Activated naive CD4-positive, alpha-beta T cell treated with anti-CD3 and anti-CD28 coated beads, Interleukin-2, amount 10 ng/mL, durations not matched to agents 7 days and 5 days (primary cell): ENCODE data around the gene OR6K2.

ENCODE experiments used
- CTCF ChIA-PET: fragments of 350-600 bp; sonication (Branson Sonifier 250); formaldehyde crosslinking; loops from one replicate; lab custom pipeline; 2021; ENCODE audit warnings: antibody characterized with exemption; lab: Charles Lee
- DNase-seq: peaks from one replicate; pipeline ENCODE4 v3.0.0-alpha.2; 2020
- H3K27ac Mint-ChIP-seq: one replicate; pipeline ENCODE4 v1.8.0; 2021; ENCODE audit warnings: mild to moderate bottlenecking, moderate library complexity, mixed read lengths
- H3K27me3 Mint-ChIP-seq: one replicate; pipeline ENCODE4 v1.8.0; 2021; ENCODE audit warnings: mild to moderate bottlenecking, mixed read lengths
- H3K36me3 Mint-ChIP-seq: one replicate; pipeline ENCODE4 v1.8.0; 2021; ENCODE audit warnings: mixed read lengths
- H3K4me1 Mint-ChIP-seq: one replicate; pipeline ENCODE4 v1.8.0; 2021; ENCODE audit warnings: mixed read lengths
- H3K4me3 Mint-ChIP-seq: one replicate; pipeline ENCODE4 v1.8.0; 2021; ENCODE audit warnings: mild to moderate bottlenecking, moderate library complexity, mixed read lengths
- H3K9me3 Mint-ChIP-seq: one replicate; pipeline ENCODE4 v1.8.0; 2021; ENCODE audit warnings: mixed read lengths

Gene OR6K2, protein sequence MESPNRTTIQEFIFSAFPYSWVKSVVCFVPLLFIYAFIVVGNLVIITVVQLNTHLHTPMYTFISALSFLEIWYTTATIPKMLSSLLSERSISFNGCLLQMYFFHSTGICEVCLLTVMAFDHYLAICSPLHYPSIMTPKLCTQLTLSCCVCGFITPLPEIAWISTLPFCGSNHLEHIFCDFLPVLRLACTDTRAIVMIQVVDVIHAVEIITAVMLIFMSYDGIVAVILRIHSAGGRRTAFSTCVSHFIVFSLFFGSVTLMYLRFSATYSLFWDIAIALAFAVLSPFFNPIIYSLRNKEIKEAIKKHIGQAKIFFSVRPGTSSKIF

DNA sequence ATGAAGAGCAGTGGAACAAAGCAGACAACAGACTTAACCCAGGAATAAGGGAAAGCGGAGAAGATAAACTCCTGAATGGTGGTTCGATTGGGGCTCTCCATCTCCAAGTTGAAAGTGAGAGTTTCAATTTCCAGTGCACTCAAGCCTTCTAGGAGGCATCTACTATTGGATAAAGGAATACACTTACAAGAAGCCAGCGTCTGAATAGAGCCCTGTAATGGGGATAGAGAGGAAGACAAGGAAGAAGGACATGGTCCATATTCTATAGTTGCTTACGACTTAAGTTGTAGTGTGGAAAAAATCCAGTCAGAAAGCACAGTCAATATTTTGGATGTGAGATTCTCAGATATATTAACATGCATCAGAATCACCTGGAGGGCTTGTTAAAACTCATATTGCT is at the start of gene OR6K2:
Gene OR6K2 (minus strand): TSS at position 101 of the 400 bp plus-strand sequence. CDS start 0 bp downstream, at position 101.
- Mint-ChIP-seq H3K4me3 (no peak within 1 kb of the TSS), H3K9me3 (no peaks in the 10 kb centered on the region), H3K27ac (no peak within 1 kb of the TSS), H3K27me3 (no peaks in the 10 kb centered on the region), H3K36me3 (no peaks in the 10 kb centered on the region), H3K4me1 (no peaks in the 10 kb centered on the region)
- CTCF ChIA-PET = no interaction called here
- DNase-seq = no peak

DNA sequence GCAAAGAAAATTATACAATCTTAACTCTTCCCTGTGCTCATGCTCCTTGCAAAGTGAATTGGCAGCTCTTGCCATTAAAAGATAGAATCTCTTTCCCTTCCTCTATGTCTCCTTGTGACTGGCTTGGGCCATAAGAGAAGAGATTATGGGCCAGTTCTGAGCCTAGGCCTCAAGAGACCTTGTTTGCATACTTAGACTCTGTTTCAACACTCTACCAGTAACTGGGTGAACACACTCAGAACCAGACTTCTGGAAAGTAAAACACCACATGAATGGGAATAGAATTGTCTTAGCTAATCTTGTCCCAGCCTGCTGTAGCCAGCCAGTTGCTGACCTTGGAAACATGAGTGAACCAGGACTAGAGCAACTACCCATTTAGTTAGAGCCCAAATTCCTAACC is 35.4 kb upstream of the OR6K2 start:
- Mint-ChIP-seq H3K27me3 (peaks cover 18% of the 10 kb centered on the region), H3K36me3 (no peaks in the 10 kb centered on the region), H3K27ac (no peak overlapping the region), H3K4me3 (no peak overlapping the region), H3K4me1 (no peaks in the 10 kb centered on the region), H3K9me3 (no peaks in the 10 kb centered on the region)
- DNase-seq = no peak
- CTCF ChIA-PET = no interaction called here

DNA sequence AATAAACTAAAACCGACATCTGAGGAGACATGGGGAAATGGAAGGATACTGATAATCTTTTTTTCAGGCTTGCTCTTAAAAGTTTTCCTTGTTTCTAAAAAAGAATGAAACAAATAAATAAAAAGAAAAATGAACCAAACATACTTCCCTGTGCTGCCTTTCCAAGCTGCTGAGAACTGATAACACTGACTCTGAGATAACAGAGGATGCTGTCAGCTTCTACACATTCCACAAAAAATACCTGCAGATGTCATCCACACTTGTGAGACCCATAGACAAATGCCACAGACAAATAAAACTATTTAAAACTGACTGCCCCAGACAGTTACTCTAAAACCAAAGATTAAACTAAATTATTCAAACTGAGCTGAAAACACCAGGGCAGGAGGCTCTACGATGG is 32.1 kb upstream of the OR6K2 start:
- Mint-ChIP-seq H3K27ac (no peak overlapping the region), H3K9me3 (no peaks in the 10 kb centered on the region), H3K36me3 (no peaks in the 10 kb centered on the region), H3K4me1 (no peaks in the 10 kb centered on the region), H3K4me3 (no peak overlapping the region), H3K27me3 (peaks cover 7% of the 10 kb centered on the region)
- CTCF ChIA-PET = no interaction called here
- no peak for DNase-seq

DNA sequence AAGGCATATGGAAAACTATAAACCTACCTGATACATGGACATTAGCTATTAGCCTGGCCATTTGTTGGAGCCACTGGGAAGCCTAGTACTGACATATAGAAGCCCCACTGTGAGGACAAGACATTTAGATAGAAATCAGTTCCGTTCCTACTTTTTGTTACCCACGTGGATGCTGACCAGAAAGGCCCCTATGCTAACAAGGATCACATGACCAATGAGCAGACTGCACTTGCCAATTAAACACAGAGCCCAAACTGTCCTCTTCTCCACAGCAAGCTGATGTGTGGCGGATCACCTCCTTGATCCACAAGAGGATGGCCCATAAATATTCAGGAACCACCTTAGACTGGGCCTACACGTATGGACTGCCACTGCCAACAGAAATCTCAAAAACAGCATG is 31.3 kb upstream of the OR6K2 start:
- no peak overlapping the region for H3K27ac Mint-ChIP-seq
- CTCF ChIA-PET = no interaction called here
- no peaks in the 10 kb centered on the region for H3K4me1 Mint-ChIP-seq
- H3K27me3 Mint-ChIP-seq = peaks cover 7% of the 10 kb centered on the region
- H3K9me3 Mint-ChIP-seq = no peaks in the 10 kb centered on the region
- no peaks in the 10 kb centered on the region for H3K36me3 Mint-ChIP-seq
- DNase-seq = no peak
- no peak overlapping the region for H3K4me3 Mint-ChIP-seq

DNA sequence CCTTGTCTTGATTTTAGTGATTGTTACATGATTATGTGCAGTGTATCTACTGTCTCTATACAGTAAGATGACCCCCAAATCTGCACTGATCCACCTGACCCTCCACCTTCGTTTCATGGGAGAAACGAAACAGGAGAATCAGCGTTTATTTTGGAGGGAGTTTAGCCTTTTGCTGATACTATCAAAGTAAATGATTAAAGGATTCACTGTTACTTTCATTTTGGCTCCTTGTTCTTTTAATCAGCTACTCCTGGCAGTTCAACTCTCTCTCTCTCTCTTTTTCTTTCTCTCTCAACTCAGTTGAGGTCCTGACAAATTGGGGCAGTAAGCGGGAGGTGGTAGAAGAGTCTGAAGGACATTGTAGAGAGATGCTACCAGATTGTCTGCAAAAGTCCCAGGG is 30.0 kb upstream of the OR6K2 start:
- Mint-ChIP-seq H3K36me3 (no peaks in the 10 kb centered on the region), H3K9me3 (no peaks in the 10 kb centered on the region), H3K4me3 (no peak overlapping the region), H3K27ac (no peak overlapping the region), H3K4me1 (no peaks in the 10 kb centered on the region), H3K27me3 (peaks cover 7% of the 10 kb centered on the region)
- CTCF ChIA-PET = interaction anchor here (0.7 kb wide), 1 partner anchor 253 kb away, joined by 3 read pairs; no protein-coding TSS in a partner anchor
- no peak for DNase-seq

DNA sequence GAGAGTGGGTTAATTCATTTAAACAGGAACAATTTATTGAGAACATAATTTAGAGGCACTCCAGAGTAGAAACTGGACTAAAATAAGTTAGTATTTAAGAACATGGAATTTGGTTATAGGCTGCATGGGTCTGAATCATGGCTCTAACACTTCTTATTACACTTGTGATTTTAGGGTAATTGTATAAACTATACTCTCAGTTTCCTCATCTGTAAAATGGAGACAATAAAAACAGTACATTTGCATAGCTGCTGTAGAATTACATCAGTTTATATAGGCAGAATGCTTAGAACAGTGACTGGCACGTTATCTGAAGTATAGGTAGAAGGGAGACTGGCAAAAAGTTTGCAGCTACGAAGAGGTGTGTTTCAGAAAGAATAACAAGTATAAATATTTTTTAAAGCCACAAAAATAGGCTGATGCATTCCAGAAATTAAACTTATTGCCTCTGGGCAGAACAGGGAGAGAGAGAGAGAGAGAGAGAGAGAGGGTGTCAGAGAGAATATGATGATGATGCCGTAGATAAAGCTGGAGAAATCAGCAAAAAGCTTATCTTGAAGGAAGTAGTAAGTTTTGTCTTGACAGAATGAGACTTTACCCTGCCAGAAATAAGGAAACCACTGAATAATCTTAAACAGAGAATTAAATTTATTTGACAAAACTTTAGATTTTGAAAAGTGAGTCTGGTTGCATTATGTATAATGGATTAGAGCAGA is 28.2 kb upstream of the OR6K2 start:
- CTCF ChIA-PET = no interaction called here
- H3K9me3 Mint-ChIP-seq = no peaks in the 10 kb centered on the region
- H3K4me3 Mint-ChIP-seq = no peak overlapping the region
- no peaks in the 10 kb centered on the region for H3K4me1 Mint-ChIP-seq
- DNase-seq = no peak
- H3K36me3 Mint-ChIP-seq = no peaks in the 10 kb centered on the region
- H3K27ac Mint-ChIP-seq = no peak overlapping the region
- peaks cover 11% of the 10 kb centered on the region for H3K27me3 Mint-ChIP-seq

DNA sequence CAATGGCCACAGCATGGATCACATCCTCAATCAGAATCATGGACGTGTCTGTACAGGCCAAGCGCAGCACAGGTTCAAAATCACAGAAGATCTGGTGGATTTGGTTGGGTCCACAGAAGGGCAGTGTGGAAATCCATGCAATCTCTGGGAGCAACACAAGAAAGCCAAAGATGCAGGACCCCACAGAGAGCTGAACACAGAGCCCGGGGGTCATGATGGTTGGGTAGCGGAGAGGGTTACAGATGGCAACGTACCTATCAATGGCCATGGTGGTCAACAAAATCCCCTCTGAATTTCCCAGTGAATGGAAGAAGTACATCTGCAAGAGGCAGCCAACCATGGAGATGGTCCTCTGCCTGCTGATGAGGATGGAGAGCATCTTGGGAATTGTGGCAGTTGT is 24.0 kb upstream of the OR6K2 start:
- peaks cover 7% of the 10 kb centered on the region for H3K27me3 Mint-ChIP-seq
- no peaks in the 10 kb centered on the region for H3K36me3 Mint-ChIP-seq
- H3K27ac Mint-ChIP-seq = no peak overlapping the region
- no peak for DNase-seq
- H3K9me3 Mint-ChIP-seq = no peaks in the 10 kb centered on the region
- H3K4me3 Mint-ChIP-seq = no peak overlapping the region
- CTCF ChIA-PET = no interaction called here
- no peaks in the 10 kb centered on the region for H3K4me1 Mint-ChIP-seq

DNA sequence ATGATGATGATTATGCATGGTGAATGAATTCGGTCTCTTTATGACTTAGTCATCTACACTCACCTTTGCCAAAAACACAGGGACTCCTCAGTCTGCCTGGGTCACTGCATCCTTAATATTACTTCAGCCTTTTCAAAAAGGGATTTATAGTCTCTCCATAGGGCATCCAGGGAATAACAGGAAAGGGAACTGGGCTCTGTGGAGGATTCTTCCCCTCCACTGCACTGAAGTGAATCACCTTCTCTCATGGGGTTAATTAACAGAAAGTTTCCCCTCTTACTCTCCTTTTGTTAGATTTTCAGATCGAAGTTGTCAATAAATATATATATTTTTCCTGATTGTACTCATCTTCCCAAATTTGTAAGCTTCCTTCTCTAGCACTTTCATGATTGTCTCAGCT is 20.2 kb upstream of the OR6K2 start, which contains the start of gene OR6K3:
Gene OR6K3 (minus strand): TSS at position 101 of the 400 bp plus-strand sequence. CDS start 2,605 bp downstream, outside the sequence.
- CTCF ChIA-PET = no interaction called here
- DNase-seq = no peak
- H3K27ac Mint-ChIP-seq = no peak within 1 kb of the TSS
- no peaks in the 10 kb centered on the region for H3K36me3 Mint-ChIP-seq
- no peak within 1 kb of the TSS for H3K4me3 Mint-ChIP-seq
- no peaks in the 10 kb centered on the region for H3K9me3 Mint-ChIP-seq
- no peaks in the 10 kb centered on the region for H3K4me1 Mint-ChIP-seq
- H3K27me3 Mint-ChIP-seq = peaks cover 11% of the 10 kb centered on the region

DNA sequence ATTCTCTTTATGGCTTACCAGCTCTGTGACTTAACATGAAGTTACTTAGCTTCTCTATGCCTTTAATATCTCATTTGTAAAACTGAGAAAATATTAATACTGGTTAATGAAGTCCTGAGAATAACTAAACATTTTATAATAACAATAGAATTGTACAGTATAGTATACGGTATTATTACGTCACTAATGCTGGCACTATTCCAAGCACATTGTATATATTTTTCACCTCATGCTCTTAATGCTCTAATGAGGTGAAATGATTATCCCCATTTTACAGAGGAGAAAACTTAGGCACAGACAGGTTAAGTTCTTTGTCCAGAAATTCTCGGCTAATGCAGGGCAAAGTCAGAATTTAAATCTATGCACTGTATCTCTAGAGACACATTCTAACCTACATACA is 19.2 kb upstream of the OR6K2 start:
- Mint-ChIP-seq H3K9me3 (no peaks in the 10 kb centered on the region), H3K4me3 (no peak overlapping the region), H3K27me3 (peaks cover 11% of the 10 kb centered on the region), H3K4me1 (no peaks in the 10 kb centered on the region), H3K27ac (no peak overlapping the region), H3K36me3 (no peaks in the 10 kb centered on the region)
- CTCF ChIA-PET = no interaction called here
- no peak for DNase-seq

DNA sequence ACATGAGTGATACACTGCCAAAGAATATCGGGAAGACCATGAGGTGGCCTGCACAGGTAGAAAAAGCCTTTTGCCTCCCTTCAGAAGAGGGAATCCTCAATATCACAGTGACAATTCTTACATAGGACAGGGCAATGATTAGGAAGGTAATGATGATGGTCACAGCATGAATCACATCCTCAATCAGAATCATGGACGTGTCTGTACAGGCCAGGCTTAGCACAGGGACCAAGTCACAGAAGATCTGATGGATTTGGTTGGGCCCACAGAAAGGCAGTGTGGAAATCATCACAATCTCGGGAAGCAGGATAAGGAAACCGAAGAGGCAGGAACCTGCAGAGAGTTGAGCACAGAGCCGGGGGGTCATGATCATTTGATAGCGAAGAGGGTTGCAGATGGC is 16.9 kb upstream of the OR6K2 start:
- peaks cover 4% of the 10 kb centered on the region for H3K27me3 Mint-ChIP-seq
- no peak for DNase-seq
- no peaks in the 10 kb centered on the region for H3K36me3 Mint-ChIP-seq
- CTCF ChIA-PET = no interaction called here
- no peak overlapping the region for H3K4me3 Mint-ChIP-seq
- H3K4me1 Mint-ChIP-seq = no peaks in the 10 kb centered on the region
- no peaks in the 10 kb centered on the region for H3K9me3 Mint-ChIP-seq
- H3K27ac Mint-ChIP-seq = no peak overlapping the region

DNA sequence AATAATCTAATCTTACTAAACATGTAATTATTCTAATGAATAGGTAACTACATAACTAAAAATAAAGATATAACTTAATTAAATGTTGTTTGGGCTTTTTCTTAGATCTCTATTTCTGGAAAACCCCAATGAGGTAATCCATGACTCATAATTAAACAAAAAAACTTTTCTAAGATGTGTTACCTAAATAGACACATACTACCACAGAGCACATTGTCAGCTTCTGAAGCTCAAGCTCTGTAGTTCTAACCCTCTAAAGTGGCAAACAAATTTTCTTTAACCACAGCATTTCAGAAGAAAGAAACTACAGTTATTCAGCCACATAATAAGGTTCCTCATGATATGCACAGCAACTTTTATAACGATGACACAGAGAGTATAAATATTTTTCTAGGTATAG is 15.9 kb upstream of the OR6K2 start:
- DNase-seq = no peak
- CTCF ChIA-PET = no interaction called here
- peaks cover 4% of the 10 kb centered on the region for H3K27me3 Mint-ChIP-seq
- no peak overlapping the region for H3K27ac Mint-ChIP-seq
- H3K9me3 Mint-ChIP-seq = no peaks in the 10 kb centered on the region
- H3K36me3 Mint-ChIP-seq = no peaks in the 10 kb centered on the region
- H3K4me1 Mint-ChIP-seq = no peaks in the 10 kb centered on the region
- no peak overlapping the region for H3K4me3 Mint-ChIP-seq

DNA sequence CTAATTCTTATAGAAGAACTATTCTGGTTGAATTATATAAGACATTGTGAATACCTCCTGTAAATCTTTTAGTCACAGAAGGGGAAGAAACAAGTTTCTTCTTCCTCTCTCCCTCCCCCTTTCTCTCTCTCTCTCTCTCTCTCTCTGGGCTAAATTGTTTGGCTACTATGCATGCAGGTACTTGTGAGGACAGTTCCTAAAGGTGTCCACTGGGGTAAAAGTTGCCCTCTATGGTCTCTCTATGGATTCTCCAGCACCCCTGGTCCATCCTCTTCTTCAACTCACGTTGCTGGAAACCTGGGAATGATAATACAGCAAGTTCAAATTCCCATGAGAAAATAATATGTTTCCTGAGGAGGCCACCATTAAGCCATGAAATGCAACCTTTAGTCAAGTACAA is 14.3 kb upstream of the OR6K2 start:
- DNase-seq = no peak
- no peaks in the 10 kb centered on the region for H3K4me1 Mint-ChIP-seq
- H3K9me3 Mint-ChIP-seq = no peaks in the 10 kb centered on the region
- no peaks in the 10 kb centered on the region for H3K36me3 Mint-ChIP-seq
- H3K4me3 Mint-ChIP-seq = no peak overlapping the region
- peaks cover 4% of the 10 kb centered on the region for H3K27me3 Mint-ChIP-seq
- no peak overlapping the region for H3K27ac Mint-ChIP-seq
- CTCF ChIA-PET = no interaction called here

DNA sequence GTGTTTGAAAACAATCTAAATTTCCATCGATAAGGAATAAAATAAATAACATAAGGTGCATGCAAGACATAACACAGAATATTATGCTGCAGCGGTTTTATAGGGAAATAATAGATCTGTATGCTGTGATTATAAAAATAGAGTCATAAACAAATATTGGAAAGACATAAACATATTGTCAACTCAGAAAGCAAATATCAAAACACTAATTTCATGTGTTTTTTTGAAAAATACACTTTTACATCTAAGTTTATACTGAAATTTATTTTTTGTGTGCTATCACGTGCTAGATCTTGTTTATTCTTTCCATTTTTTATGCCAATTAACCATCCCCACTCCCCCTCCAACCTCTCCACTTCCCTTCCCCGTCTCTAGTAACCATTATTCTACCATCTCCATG is 10.6 kb upstream of the OR6K2 start:
- H3K4me1 Mint-ChIP-seq = no peaks in the 10 kb centered on the region
- CTCF ChIA-PET = no interaction called here
- no peaks in the 10 kb centered on the region for H3K36me3 Mint-ChIP-seq
- no peaks in the 10 kb centered on the region for H3K9me3 Mint-ChIP-seq
- no peak overlapping the region for H3K27ac Mint-ChIP-seq
- no peaks in the 10 kb centered on the region for H3K27me3 Mint-ChIP-seq
- no peak for DNase-seq
- H3K4me3 Mint-ChIP-seq = no peak overlapping the region

DNA sequence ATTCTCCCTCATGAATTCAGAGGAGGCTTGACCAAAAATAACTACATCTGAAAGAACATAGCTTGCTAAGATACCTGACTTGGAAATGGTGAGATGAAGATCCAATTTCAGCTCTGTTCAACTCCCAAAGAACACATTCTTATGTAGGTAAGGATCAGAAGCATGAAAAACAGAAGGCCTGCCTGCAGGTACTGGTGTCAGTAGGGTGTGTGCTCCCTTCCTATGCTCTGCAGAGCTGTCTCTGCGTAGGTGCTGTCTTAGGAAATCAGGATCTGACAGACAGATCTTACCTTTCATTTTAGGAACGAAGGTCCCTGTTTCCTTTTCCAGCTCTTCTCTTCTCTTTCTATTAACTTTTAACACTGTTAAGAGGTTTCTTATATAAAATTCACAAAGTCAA is 5.6 kb upstream of the OR6K2 start:
- no peak for DNase-seq
- Mint-ChIP-seq H3K4me3 (no peak overlapping the region), H3K4me1 (no peaks in the 10 kb centered on the region), H3K27me3 (no peaks in the 10 kb centered on the region), H3K36me3 (no peaks in the 10 kb centered on the region), H3K27ac (no peak overlapping the region), H3K9me3 (no peaks in the 10 kb centered on the region)
- CTCF ChIA-PET = no interaction called here

DNA sequence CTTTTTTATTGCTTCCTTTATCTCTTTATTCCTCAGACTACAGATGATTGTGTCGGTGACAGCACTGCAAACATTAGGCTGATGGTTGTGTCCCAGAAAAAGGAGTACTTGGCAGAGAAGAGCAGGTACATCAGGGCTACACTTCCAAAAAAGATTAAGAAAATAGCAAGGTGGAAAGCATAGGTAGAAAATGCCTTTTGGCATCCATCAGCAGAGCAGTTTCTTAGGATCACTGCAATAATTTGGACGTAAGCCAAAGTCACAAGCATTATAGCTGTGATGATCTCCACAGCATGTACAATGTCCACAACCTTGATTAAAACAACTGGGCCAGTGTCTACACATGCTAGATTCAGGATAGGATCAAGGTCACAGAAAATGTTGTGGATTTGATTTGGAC is 5.9 kb downstream of the OR6K2 start:
- no peak for DNase-seq
- no peaks in the 10 kb centered on the region for H3K9me3 Mint-ChIP-seq
- no peaks in the 10 kb centered on the region for H3K27me3 Mint-ChIP-seq
- no peak overlapping the region for H3K27ac Mint-ChIP-seq
- no peaks in the 10 kb centered on the region for H3K36me3 Mint-ChIP-seq
- no peak overlapping the region for H3K4me3 Mint-ChIP-seq
- no peaks in the 10 kb centered on the region for H3K4me1 Mint-ChIP-seq
- CTCF ChIA-PET = no interaction called here
